Effector CD4-positive, alpha-beta T cell (primary cell): ENCODE results near the gene KHSRP.
A peak's percentile ranks its signal among the peaks of the same experiment; 100 is the strongest.
"Not testable (repeated sequence)": the region's sequence is repeated elsewhere in the genome, so short reads cannot be mapped to it uniquely, and the experiment has no call there.

Experiments
- DNase-seq: peaks from one replicate; pipeline ENCODE4 v3.0.0-alpha.2; 2020

The KHSRP gene

GRCh38 chr19:6450166-6450565, 25.6 kb upstream of the KHSRP start:
- DNase-seq = no peak

- DNase-seq = no peak
Measured at GRCh38 chr19:6448045-6448444, 23.4 kb upstream of the KHSRP start.

GRCh38 chr19:6446452-6446851, 21.8 kb upstream of the KHSRP start:
- no peak for DNase-seq

GRCh38 chr19:6443986-6444385, 19.4 kb upstream of the KHSRP start:
- no peak for DNase-seq

- DNase-seq = no peak
Measured at GRCh38 chr19:6442087-6442688, 17.6 kb upstream of the KHSRP start.

- DNase-seq = no peak
Measured at GRCh38 chr19:6440905-6441304, 16.3 kb upstream of the KHSRP start.

GRCh38 chr19:6439743-6440142, 15.1 kb upstream of the KHSRP start:
- DNase-seq = no peak

GRCh38 chr19:6433663-6434062, 9.1 kb upstream of the KHSRP start, which contains the start of gene SLC25A41:
Gene SLC25A41 (minus strand): TSS chr19:6433763. CDS start chr19:6433693, 70 bp downstream.
- no peak for DNase-seq

GRCh38 chr19:6433165-6433564, 8.6 kb upstream of the KHSRP start:
- no peak for DNase-seq

GRCh38 chr19:6431891-6432290, 7.3 kb upstream of the KHSRP start:
- no peak for DNase-seq

- DNase-seq = no peak
Measured at GRCh38 chr19:6429419-6430221, 5.0 kb upstream of the KHSRP start.

GRCh38 chr19:6428692-6429418, 4.2 kb upstream of the KHSRP start:
- not testable (repeated sequence) for DNase-seq

- DNase-seq = no peak
Measured at GRCh38 chr19:6427131-6427530, 2.5 kb upstream of the KHSRP start.

- no peak for DNase-seq
Measured at GRCh38 chr19:6425732-6426620, 1.4 kb upstream of the KHSRP start.

- peak; percentile 99 for DNase-seq
Measured at GRCh38 chr19:6424939-6425731, 524 bp upstream of the KHSRP start.

- no peak for DNase-seq
Measured at GRCh38 chr19:6423499-6424194, 964 bp downstream of the KHSRP start.

GRCh38 chr19:6421075-6422014, 3.3 kb downstream of the KHSRP start:
- no peak for DNase-seq

- DNase-seq = no peak
Measured at GRCh38 chr19:6418562-6418932, 6.1 kb downstream of the KHSRP start.

GRCh38 chr19:6417713-6418561, 6.7 kb downstream of the KHSRP start:
- no peak for DNase-seq
